PFSK-1 (cell line): ENCODE data around the gene ITGA11.

Source experiments
- POLR2AphosphoS5 ChIP-seq: IDR thresholded peaks from 2 replicates; pipeline ENCODE4 v1.6.1; 2012; ENCODE audit warnings: low read depth, mild to moderate bottlenecking, control low read depth, low read length, moderate library complexity
- TAF1 ChIP-seq: IDR thresholded peaks from 2 replicates; pipeline ENCODE4 v1.6.1; 2012; ENCODE audit warnings: low read length, control low read depth, borderline replicate concordance; ENCODE audit not compliant: insufficient read depth

GRCh38 chr15:68410466-68411342, 21.3 kb downstream of the ITGA11 start:
- no peak for TF ChIP-seq POLR2AphosphoS5
- TF ChIP-seq TAF1, result no peak
